Measurements from ENCODE around the gene RWDD3.

RWDD3 gene

DNA sequence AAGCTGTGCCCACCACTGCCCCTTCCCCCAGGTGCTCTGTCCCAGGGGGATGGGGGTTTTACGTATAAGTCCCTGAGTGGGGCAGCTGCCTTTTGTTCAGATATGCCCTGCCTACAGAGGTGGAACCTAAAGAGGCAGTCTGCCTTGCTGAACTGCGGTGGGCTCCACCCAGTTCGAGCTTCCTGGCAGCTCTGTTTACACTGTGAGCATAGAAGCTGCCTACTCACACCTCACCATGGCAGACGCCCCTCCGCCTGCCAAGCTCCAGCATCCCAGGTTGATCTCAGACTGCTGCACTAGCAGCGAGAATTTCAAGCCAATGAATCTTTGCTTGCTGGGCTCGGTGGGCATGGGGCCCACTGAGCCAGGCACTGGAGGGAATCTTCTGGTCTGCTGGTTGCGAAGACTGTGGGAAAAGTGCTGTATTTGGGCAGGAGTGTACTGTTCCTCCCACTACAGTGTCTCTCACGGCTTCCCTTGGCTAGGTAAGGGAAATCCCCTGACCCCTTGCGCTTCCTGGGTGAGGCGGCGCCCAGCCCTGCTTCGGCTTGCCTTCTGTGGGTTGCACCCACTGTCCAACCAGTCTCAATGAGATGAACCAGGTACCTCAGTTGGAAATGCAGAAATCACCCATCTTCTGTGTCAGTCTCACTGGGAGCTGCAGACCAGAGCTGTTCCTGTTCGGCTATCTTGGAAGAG lies 17.6 kb upstream of the RWDD3 start:
- H2AFZ ChIP-seq (ENCODE audit: low read depth, low read length, severe bottlenecking): no peak overlapping the region
- H3K9me2 ChIP-seq (replicated peaks; ENCODE audit: insufficient read depth, low read length): no peaks in the 10 kb centered on the region
- no peak overlapping the region for H3K4me2 ChIP-seq (ENCODE audit: low read depth, low read length, poor library complexity, severe bottlenecking)
- no peaks in the 10 kb centered on the region for H4K20me1 ChIP-seq (ENCODE audit: low read depth, low read length)
- no peak overlapping the region for H3K4me3 ChIP-seq (ENCODE audit: insufficient read depth, low read length, poor library complexity, severe bottlenecking)
- no peaks in the 10 kb centered on the region for H3K9me3 ChIP-seq (ENCODE audit: insufficient read depth, low read length)
- no peak overlapping the region for H3K9ac ChIP-seq (ENCODE audit: low read length)
- H3F3A ChIP-seq (ENCODE audit: insufficient read depth): no peaks in the 10 kb centered on the region
- no peaks in the 10 kb centered on the region for H3K79me2 ChIP-seq (ENCODE audit: insufficient read depth, low read length)
- H3K36me3 ChIP-seq (ENCODE audit: low read length): no peaks in the 10 kb centered on the region
- no peak for TF ChIP-seq EZH2phosphoT487 (conservative IDR thresholded peaks at IDR 0.05; ENCODE audit: low read length)
- TF ChIP-seq, protein P1, sequence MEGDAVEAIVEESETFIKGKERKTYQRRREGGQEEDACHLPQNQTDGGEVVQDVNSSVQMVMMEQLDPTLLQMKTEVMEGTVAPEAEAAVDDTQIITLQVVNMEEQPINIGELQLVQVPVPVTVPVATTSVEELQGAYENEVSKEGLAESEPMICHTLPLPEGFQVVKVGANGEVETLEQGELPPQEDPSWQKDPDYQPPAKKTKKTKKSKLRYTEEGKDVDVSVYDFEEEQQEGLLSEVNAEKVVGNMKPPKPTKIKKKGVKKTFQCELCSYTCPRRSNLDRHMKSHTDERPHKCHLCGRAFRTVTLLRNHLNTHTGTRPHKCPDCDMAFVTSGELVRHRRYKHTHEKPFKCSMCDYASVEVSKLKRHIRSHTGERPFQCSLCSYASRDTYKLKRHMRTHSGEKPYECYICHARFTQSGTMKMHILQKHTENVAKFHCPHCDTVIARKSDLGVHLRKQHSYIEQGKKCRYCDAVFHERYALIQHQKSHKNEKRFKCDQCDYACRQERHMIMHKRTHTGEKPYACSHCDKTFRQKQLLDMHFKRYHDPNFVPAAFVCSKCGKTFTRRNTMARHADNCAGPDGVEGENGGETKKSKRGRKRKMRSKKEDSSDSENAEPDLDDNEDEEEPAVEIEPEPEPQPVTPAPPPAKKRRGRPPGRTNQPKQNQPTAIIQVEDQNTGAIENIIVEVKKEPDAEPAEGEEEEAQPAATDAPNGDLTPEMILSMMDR (IDR thresholded peaks at IDR 0.05; ENCODE audit: insufficient read depth, low read length, poor library complexity, severe bottlenecking): no peak
- H3K27me3 ChIP-seq (ENCODE audit: low read length): no peaks in the 10 kb centered on the region
- H3K27ac ChIP-seq (ENCODE audit: low read depth, low read length): no peak overlapping the region

DNA sequence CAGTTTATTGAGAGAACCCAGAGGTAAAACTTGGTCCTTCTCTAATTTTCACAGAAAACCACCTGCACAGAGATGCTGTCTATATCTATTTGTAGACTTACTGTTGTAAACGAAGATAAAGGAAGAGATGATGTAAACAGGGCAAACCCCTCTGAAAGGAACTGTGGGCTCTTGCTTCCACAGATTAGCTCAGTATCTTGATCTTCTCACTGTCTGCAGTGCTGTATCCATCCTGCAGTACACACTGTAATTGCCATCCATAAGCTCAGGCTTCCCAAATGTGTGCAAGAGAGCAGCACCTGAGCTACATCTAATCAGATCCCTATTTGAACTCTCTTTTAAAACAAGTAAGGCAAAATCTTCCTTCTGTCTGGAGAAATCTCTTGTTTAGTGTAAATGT lies 16.6 kb upstream of the RWDD3 start:
- TF ChIP-seq EZH2phosphoT487 (conservative IDR thresholded peaks at IDR 0.05; ENCODE audit: low read length): no peak
- TF ChIP-seq, protein P1 (IDR thresholded peaks at IDR 0.05; ENCODE audit: insufficient read depth, low read length, poor library complexity, severe bottlenecking): no peak
- Histone ChIP-seq H3K27ac (ENCODE audit: low read depth, low read length) (no peak overlapping the region), H3K36me3 (ENCODE audit: low read length) (no peaks in the 10 kb centered on the region), H3F3A (ENCODE audit: insufficient read depth) (no peaks in the 10 kb centered on the region), H3K9me3 (ENCODE audit: insufficient read depth, low read length) (no peaks in the 10 kb centered on the region), H3K9ac (ENCODE audit: low read length) (no peak overlapping the region), H3K4me3 (ENCODE audit: insufficient read depth, low read length, poor library complexity, severe bottlenecking) (no peak overlapping the region), H3K79me2 (ENCODE audit: insufficient read depth, low read length) (no peaks in the 10 kb centered on the region), H3K27me3 (ENCODE audit: low read length) (no peaks in the 10 kb centered on the region), H3K9me2 (replicated peaks; ENCODE audit: insufficient read depth, low read length) (no peaks in the 10 kb centered on the region), H2AFZ (ENCODE audit: low read depth, low read length, severe bottlenecking) (no peak overlapping the region), H4K20me1 (ENCODE audit: low read depth, low read length) (no peaks in the 10 kb centered on the region), H3K4me2 (ENCODE audit: low read depth, low read length, poor library complexity, severe bottlenecking) (no peak overlapping the region)

DNA sequence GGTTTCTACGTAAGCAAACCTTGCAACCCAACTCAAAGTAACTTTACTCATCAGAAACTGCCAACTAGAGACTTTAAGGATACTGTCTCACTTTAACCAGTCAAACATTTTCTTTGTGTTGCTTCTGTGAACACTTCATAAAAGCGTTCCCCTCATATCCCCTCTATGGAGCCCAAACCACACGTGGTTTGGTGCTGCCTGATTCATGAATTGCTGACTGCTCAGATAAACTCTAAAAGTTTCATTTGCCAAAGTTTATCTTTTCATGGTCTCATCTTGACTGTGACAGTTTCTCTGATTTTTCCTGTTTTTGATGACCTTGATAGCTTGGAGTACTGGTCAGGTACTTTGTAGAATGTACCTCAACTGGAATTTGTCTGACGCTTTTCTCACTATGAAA lies 14.6 kb upstream of the RWDD3 start:
- H3K9me2 ChIP-seq (replicated peaks; ENCODE audit: insufficient read depth, low read length): no peaks in the 10 kb centered on the region
- no peaks in the 10 kb centered on the region for H3F3A ChIP-seq (ENCODE audit: insufficient read depth)
- no peak for TF ChIP-seq EZH2phosphoT487 (conservative IDR thresholded peaks at IDR 0.05; ENCODE audit: low read length)
- H3K9ac ChIP-seq (ENCODE audit: low read length): no peak overlapping the region
- H3K79me2 ChIP-seq (ENCODE audit: insufficient read depth, low read length): no peaks in the 10 kb centered on the region
- H3K27ac ChIP-seq (ENCODE audit: low read depth, low read length): no peak overlapping the region
- H3K36me3 ChIP-seq (ENCODE audit: low read length): no peaks in the 10 kb centered on the region
- no peak overlapping the region for H2AFZ ChIP-seq (ENCODE audit: low read depth, low read length, severe bottlenecking)
- H3K4me2 ChIP-seq (ENCODE audit: low read depth, low read length, poor library complexity, severe bottlenecking): no peak overlapping the region
- no peak overlapping the region for H3K4me3 ChIP-seq (ENCODE audit: insufficient read depth, low read length, poor library complexity, severe bottlenecking)
- no peaks in the 10 kb centered on the region for H4K20me1 ChIP-seq (ENCODE audit: low read depth, low read length)
- H3K9me3 ChIP-seq (ENCODE audit: insufficient read depth, low read length): no peaks in the 10 kb centered on the region
- no peaks in the 10 kb centered on the region for H3K27me3 ChIP-seq (ENCODE audit: low read length)

DNA sequence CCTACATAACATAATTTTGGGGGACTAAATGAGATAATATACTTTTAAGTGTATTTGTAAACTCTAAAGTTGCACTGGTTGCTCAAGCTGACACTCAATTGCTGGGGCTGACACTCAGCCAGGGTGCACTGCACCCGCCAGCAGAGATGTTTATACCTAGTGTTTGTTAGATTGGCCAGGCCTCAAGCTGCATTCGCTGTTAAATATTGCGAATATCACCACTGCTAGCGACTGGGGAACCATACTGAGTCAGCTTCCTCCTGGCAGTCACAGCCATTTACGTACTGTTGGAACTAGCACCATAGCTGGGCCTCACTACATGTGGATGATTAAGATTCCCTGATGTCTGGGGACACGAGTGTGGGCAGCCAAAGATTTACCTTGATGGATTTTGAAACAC lies 12.7 kb upstream of the RWDD3 start:
- Histone ChIP-seq H2AFZ (ENCODE audit: low read depth, low read length, severe bottlenecking) (no peak overlapping the region), H3K9me2 (replicated peaks; ENCODE audit: insufficient read depth, low read length) (no peaks in the 10 kb centered on the region), H3K27me3 (ENCODE audit: low read length) (no peaks in the 10 kb centered on the region), H3K36me3 (ENCODE audit: low read length) (no peaks in the 10 kb centered on the region), H3K9me3 (ENCODE audit: insufficient read depth, low read length) (no peaks in the 10 kb centered on the region), H3K4me2 (ENCODE audit: low read depth, low read length, poor library complexity, severe bottlenecking) (no peak overlapping the region), H3K79me2 (ENCODE audit: insufficient read depth, low read length) (no peaks in the 10 kb centered on the region), H3K4me3 (ENCODE audit: insufficient read depth, low read length, poor library complexity, severe bottlenecking) (no peak overlapping the region), H3F3A (ENCODE audit: insufficient read depth) (no peaks in the 10 kb centered on the region), H3K27ac (ENCODE audit: low read depth, low read length) (no peak overlapping the region), H4K20me1 (ENCODE audit: low read depth, low read length) (no peaks in the 10 kb centered on the region), H3K9ac (ENCODE audit: low read length) (no peak overlapping the region)
- TF ChIP-seq, protein P1 (IDR thresholded peaks at IDR 0.05; ENCODE audit: insufficient read depth, low read length, poor library complexity, severe bottlenecking): no peak
- no peak for TF ChIP-seq EZH2phosphoT487 (conservative IDR thresholded peaks at IDR 0.05; ENCODE audit: low read length)

All from SU-DHL-6 (cell line).